Spinal cord (tissue), 10 donors: Measurements from ENCODE around the gene KIFC1. TPM values are rescaled to one million over a fixed set of nuclear protein-coding genes. Genes with fewer than 3 reads are reported as not detected.

ENCODE experiments used
- DNase-seq, 6 donors: peaks; one replicate each; pipeline versions ENCODE4 v3.0.0 to v3.0.0-alpha.2; 2013 to 2015; ENCODE audit warnings: low spot score in 6 of 6, low read depth in 4 of 6
- H3K27ac ChIP-seq: one replicate; pipeline ENCODE4 v1.5.1; 2013; ENCODE audit warnings: low read depth, low read length, control low read depth
- H3K27me3 ChIP-seq: one replicate; pipeline ENCODE4 v1.6.1; 2013; ENCODE audit warnings: low read length; ENCODE audit not compliant: control insufficient read depth, insufficient read depth
- H3K36me3 ChIP-seq: one replicate; pipeline ENCODE4 v1.6.1; 2013; ENCODE audit warnings: low read length; ENCODE audit not compliant: control insufficient read depth, insufficient read depth
- H3K4me1 ChIP-seq: one replicate; pipeline ENCODE4 v1.6.1; 2013; ENCODE audit warnings: low read length; ENCODE audit not compliant: control insufficient read depth, insufficient read depth
- H3K4me3 ChIP-seq: one replicate; pipeline ENCODE4 v1.5.1; 2013; ENCODE audit warnings: low read depth, low read length, control low read depth
- H3K9me3 ChIP-seq: one replicate; pipeline ENCODE4 v1.6.1; 2013; ENCODE audit warnings: low read length; ENCODE audit not compliant: control insufficient read depth, insufficient read depth
- WGBS: methylation state at CpG from one replicate; pipeline ENCODE4 v1.1.5; 2013; ENCODE audit warnings: missing lambda C conversion rate; ENCODE audit not compliant: insufficient coverage; 5-methylcytosine and 5-hydroxymethylcytosine counted together
- polyA plus RNA-seq, 2 donors: library from polyadenylated mRNA; unstranded; fragments of 120-200 nt; gene quantifications; one replicate each; pipeline ENCODE4 v1.2.1, GENCODE V29; 2013; ENCODE audit not compliant: insufficient read length in 2 of 2
- total RNA-seq, 2 donors: library from RNA; depleted of rRNA in 1 of 2; stranded (reverse); fragments of 120-200 nt in 1 of 2; fragments of >200 nt in 1 of 2; gene quantifications; one replicate each; pipeline versions ENCODE4 v1.2.3 to v1.2.4, GENCODE V29; 2013 to 2014
- donor health status: healthy.

Gene KIFC1
- total and polyA plus RNA-seq, 4 donors = 6.7 to 25.9 (median 15.5) TPM

DNA sequence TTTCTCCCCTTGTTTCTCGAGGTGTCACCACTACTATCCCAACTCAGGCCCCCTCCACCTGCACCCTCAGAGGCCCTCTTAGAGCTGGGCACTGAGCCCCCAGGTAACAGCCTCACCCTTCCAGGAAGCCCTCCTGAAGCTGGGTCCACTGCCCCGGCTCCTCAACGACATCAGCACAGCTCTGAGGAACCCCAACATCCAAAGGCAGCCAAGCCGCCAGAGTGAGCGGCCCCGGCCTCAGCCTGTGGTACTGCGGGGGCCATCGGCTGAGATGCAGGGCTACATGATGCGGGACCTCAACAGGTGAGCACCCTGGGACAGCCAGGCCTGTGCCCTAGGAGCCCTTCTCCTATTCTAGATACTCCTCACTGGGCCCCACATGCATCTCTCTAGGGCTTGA, 49.8 kb downstream of the KIFC1 start:
- Histone ChIP-seq H3K36me3 (peaks cover 92% of the 10 kb centered on the region), H3K27me3 (no peaks in the 10 kb centered on the region), H3K4me3 (no peak overlapping the region), H3K9me3 (no peaks in the 10 kb centered on the region), H3K4me1 (no peaks in the 10 kb centered on the region), H3K27ac (no peak overlapping the region)
- 90% methylated on average over 7 of the region's 9 CpGs for whole genome bisulfite sequencing
- no peak for DNase-seq

DNA sequence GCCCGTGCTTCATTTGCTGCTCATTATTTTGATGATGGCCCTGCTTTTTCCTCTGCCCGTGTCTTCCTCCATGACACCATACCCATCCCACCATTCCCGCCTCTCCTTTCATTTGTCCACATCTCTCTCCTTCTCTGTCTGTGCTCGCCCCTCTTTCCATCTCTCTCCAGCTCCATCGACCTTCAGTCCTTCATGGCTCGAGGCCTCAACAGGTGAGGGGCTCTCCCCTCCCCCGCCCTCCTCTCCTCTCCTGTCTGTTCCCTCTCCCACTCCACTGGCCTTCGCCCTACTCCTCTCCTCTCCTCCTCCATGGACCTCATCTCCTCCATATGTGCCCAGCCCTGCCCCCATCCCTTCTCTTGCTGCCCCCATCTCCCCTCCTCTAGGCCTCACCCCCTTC, 50.7 kb downstream of the KIFC1 start:
- no peaks in the 10 kb centered on the region for H3K9me3 ChIP-seq
- H3K27me3 ChIP-seq = no peaks in the 10 kb centered on the region
- no peak overlapping the region for H3K4me3 ChIP-seq
- no peak for DNase-seq
- 83% methylated on average over 7 of the region's 8 CpGs for WGBS
- no peaks in the 10 kb centered on the region for H3K4me1 ChIP-seq
- peaks cover 92% of the 10 kb centered on the region for H3K36me3 ChIP-seq
- no peak overlapping the region for H3K27ac ChIP-seq

DNA sequence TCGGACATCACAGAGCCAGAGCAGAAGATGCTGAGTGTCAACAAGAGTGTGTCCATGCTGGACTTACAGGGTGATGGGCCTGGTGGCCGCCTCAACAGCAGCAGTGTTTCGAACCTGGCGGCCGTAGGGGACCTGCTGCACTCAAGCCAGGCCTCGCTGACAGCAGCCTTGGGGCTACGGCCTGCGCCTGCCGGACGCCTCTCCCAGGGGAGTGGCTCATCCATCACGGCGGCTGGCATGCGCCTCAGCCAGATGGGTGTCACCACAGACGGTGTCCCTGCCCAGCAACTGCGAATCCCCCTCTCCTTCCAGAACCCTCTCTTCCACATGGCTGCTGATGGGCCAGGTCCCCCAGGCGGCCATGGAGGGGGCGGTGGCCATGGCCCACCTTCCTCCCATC, 51.4 kb downstream of the KIFC1 start:
- 94% methylated on average over 16 of the region's 17 CpGs for WGBS
- H3K4me3 ChIP-seq = no peak overlapping the region
- no peaks in the 10 kb centered on the region for H3K4me1 ChIP-seq
- peaks cover 92% of the 10 kb centered on the region for H3K36me3 ChIP-seq
- no peaks in the 10 kb centered on the region for H3K9me3 ChIP-seq
- H3K27me3 ChIP-seq = no peaks in the 10 kb centered on the region
- no peak overlapping the region for H3K27ac ChIP-seq
- no peak for DNase-seq

DNA sequence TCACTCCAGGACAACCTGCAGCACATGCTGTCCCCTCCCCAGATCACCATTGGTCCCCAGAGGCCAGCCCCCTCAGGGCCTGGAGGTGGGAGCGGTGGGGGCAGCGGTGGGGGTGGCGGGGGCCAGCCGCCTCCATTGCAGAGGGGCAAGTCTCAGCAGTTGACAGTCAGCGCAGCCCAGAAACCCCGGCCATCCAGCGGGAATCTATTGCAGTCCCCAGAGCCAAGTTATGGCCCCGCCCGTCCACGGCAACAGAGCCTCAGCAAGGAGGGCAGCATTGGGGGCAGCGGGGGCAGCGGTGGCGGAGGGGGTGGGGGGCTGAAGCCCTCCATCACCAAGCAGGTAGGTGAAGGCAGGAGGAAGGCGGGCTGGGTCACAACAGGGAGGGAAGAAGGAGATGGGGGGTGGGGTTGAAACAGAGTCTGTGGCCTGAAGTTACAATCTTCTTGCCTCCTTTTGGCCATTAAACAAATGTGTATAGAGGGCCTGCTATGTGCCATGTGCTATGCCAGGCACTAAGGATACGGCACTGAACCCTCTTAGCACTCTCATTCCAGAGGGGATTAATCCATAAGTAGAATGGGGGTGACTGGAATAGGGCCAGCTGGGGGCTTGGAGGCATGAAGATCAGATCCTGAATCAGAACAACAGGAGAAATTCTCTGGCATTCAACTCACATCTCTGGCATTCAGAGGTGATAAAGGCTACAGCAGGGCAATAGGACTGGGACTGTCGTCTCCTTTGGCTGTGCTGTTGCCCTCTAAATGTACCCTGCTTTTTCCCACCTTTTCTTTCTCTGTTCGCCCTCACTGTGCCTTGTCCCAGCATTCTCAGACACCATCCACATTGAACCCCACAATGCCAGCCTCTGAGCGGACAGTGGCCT, 52.2 kb downstream of the KIFC1 start:
- H3K9me3 ChIP-seq = no peaks in the 10 kb centered on the region
- H3K27me3 ChIP-seq = no peaks in the 10 kb centered on the region
- no peaks in the 10 kb centered on the region for H3K4me1 ChIP-seq
- peaks cover 92% of the 10 kb centered on the region for H3K36me3 ChIP-seq
- 88% methylated on average over 13 of the region's 18 CpGs for WGBS
- DNase-seq = no peak
- no peak overlapping the region for H3K27ac ChIP-seq
- no peak overlapping the region for H3K4me3 ChIP-seq

DNA sequence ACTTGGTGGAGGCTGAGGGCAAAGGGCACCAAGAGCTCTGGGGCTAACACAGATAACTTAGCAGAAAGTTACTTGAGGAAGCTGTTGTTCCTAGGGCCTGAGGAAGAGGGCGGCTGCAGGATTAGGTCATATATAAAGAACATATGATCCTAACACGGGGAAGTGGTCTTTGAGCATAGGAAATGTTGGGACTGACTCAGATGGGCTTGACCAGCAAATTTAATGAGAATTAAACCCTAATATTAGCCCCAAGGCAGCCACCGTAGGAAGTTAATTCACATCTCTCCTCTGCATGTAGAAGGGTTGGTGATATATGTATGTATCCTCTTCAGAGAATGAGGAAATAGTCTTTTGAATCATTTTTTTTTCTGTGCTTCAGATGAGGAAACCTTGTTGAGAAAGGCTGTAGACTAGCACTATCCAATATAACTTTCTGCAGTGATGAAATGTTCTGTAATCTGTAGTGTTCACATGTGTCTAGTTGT, 53.5 kb downstream of the KIFC1 start:
- no peak for DNase-seq
- WGBS = no CpG with 5 or more reads among the region's 3 CpGs

DNA sequence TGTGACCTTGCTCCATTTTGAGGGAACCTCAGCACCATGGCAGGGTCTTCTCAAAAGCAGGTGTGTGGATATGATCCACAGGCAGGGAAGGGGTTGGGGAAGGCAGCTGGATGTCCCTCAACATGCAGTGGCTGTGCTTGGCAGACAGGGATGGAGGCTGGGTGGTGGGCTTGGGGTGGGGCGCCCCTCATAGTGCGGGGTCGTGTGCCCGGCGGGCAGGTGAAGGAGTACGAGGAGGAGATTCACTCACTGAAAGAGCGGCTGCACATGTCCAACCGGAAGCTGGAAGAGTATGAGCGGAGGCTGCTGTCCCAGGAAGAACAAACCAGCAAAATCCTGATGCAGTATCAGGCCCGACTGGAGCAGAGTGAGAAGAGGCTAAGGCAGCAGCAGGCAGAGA, 54.7 kb downstream of the KIFC1 start:
- Histone ChIP-seq H3K27me3 (no peaks in the 10 kb centered on the region), H3K9me3 (no peaks in the 10 kb centered on the region), H3K36me3 (peaks cover 80% of the 10 kb centered on the region), H3K4me3 (no peak overlapping the region), H3K27ac (no peak overlapping the region), H3K4me1 (no peaks in the 10 kb centered on the region)
- 94% methylated on average over 10 of the region's 10 CpGs for WGBS
- DNase-seq = no peak

More for the DNA sequence above, 53.5 kb downstream of the KIFC1 start:
- H3K27me3 ChIP-seq = no peaks in the 10 kb centered on the region
- H3K27ac ChIP-seq = no peak overlapping the region
- peaks cover 90% of the 10 kb centered on the region for H3K36me3 ChIP-seq
- no peak overlapping the region for H3K4me3 ChIP-seq
- H3K9me3 ChIP-seq = no peaks in the 10 kb centered on the region
- H3K4me1 ChIP-seq = no peaks in the 10 kb centered on the region

DNA sequence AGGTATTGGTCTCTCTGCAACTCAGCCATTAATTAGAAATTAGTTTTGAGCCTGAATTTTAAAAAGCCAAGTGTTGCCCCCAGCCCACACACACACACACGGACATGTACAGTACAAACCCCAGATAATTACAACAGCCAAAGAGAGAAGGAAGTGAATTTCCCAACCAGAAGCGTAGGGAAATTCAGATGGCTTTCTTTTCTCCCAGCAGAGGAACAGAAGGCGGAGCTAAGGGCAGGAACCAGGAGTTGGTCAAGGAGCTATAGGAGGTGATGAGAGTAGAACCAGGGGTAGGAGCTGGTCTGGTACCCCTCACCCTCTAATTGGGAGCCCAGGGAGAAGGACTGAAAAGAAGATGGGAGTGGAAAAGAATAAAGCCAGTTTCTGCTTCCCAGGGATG, 58.8 kb downstream of the KIFC1 start:
- H3K36me3 ChIP-seq = peaks cover 61% of the 10 kb centered on the region
- WGBS = no CpG with 5 or more reads among the region's 3 CpGs
- H3K4me1 ChIP-seq = peaks cover 17% of the 10 kb centered on the region
- DNase-seq = no peak
- no peak overlapping the region for H3K27ac ChIP-seq
- no peaks in the 10 kb centered on the region for H3K27me3 ChIP-seq
- no peaks in the 10 kb centered on the region for H3K9me3 ChIP-seq
- no peak overlapping the region for H3K4me3 ChIP-seq

DNA sequence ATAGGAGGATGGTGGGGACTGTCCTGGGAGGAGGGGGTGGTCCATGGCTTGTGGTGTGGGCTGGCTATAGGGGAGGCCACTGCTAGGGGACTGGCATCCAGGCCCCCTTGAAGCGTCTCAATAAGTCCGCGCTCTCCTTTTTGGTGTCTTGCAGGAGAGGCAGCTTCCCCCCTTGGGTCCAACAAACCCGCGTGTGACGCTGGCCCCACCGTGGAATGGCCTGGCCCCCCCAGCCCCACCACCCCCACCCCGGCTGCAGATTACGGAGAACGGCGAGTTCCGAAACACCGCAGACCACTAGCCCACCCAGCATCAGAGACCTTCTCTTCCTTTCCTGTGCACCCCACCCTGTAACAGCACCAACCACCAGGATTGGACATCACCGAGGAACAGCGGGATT, 60.0 kb downstream of the KIFC1 start:
- Histone ChIP-seq H3K4me3 (no peak overlapping the region), H3K27ac (no peak overlapping the region), H3K9me3 (no peaks in the 10 kb centered on the region), H3K36me3 (peaks cover 61% of the 10 kb centered on the region), H3K27me3 (no peaks in the 10 kb centered on the region), H3K4me1 (peaks cover 24% of the 10 kb centered on the region)
- DNase-seq = no peak
- WGBS = 86% methylated on average over 6 of the region's 15 CpGs

DNA sequence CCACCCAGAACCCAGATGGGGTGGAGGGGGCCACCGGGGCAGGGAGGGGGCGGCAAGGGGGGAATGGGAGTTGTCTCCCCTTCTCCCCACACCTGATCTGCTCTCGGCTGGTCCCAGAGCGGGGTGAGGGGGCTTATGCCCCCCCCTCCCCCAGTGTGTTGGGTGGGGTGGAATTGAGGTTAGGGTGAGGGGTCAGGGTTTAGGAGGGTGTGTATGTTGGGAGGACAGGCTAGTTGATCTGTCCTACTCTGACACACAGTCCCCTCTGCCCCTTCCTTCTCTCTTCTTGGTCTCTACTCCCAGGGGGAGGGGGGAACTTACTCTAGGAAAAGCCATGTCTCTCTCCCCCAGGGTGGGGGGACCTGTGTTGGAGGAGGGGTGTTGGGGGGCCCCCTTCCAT, 60.9 kb downstream of the KIFC1 start:
- no CpG with 5 or more reads among the region's 4 CpGs for WGBS

More for the DNA sequence above, 60.9 kb downstream of the KIFC1 start:
- no peak for DNase-seq
- Histone ChIP-seq H3K4me3 (no peak overlapping the region), H3K9me3 (no peaks in the 10 kb centered on the region), H3K27me3 (no peaks in the 10 kb centered on the region), H3K36me3 (peaks cover 54% of the 10 kb centered on the region), H3K4me1 (peaks cover 24% of the 10 kb centered on the region), H3K27ac (no peak overlapping the region)
